H9 (cell line): ENCODE data around the gene ANKRD36C. TPM values are rescaled to one million over a fixed set of nuclear protein-coding genes. Genes with fewer than 3 reads are reported as not detected.
"Not testable (repeated sequence)": the region's sequence is repeated elsewhere in the genome, so short reads cannot be mapped to it uniquely, and the experiment has no call there.

ENCODE experiments used
- DNase-seq: peaks from one replicate; pipeline ENCODE4 v3.0.0-alpha.2; 2017
- H2AFZ ChIP-seq: one replicate; pipeline ENCODE4 v1.6.1; 2013; ENCODE audit warnings: mild to moderate bottlenecking, low read length, control low read depth, moderate library complexity
- H2AK5ac ChIP-seq: 2 replicates; pipeline ENCODE4 v1.6.1; 2013; ENCODE audit warnings: low read length, control low read depth, mixed read lengths; ENCODE audit not compliant: insufficient read length
- H2BK120ac ChIP-seq: one replicate; pipeline ENCODE4 v1.6.1; 2013; ENCODE audit warnings: low read depth, mild to moderate bottlenecking, low read length, control low read depth, inconsistent platforms; ENCODE audit not compliant: poor library complexity, severe bottlenecking
- H2BK12ac ChIP-seq: 2 replicates; pipeline ENCODE4 v1.6.1; 2013; ENCODE audit warnings: low read length, control low read depth, mixed read lengths, low read depth; ENCODE audit not compliant: insufficient read length
- H2BK15ac ChIP-seq: 2 replicates; pipeline ENCODE4 v1.6.1; 2013; ENCODE audit warnings: low read depth, low read length, control low read depth
- H2BK20ac ChIP-seq: one replicate; pipeline ENCODE4 v1.6.1; 2013; ENCODE audit warnings: low read depth, mild to moderate bottlenecking, low read length, control low read depth, inconsistent platforms; ENCODE audit not compliant: poor library complexity, severe bottlenecking
- H2BK5ac ChIP-seq: 2 replicates; pipeline ENCODE4 v1.6.1; 2013; ENCODE audit warnings: low read length, control low read depth, mixed read lengths; ENCODE audit not compliant: insufficient read length
- H3K14ac ChIP-seq: 2 replicates; pipeline ENCODE4 v1.6.1; 2013; ENCODE audit warnings: low read length, control low read depth; ENCODE audit not compliant: insufficient read depth
- H3K18ac ChIP-seq: 2 replicates; pipeline ENCODE4 v1.6.1; 2013; ENCODE audit warnings: low read depth, mild to moderate bottlenecking, mixed read lengths, low read length, control low read depth; ENCODE audit not compliant: insufficient read length
- H3K23ac ChIP-seq: 2 replicates; pipeline ENCODE4 v1.6.1; 2013; ENCODE audit warnings: low read length, control low read depth, mixed read lengths, low read depth; ENCODE audit not compliant: insufficient read length
- H3K23me2 ChIP-seq: 2 replicates; pipeline ENCODE4 v1.6.1; 2013; ENCODE audit warnings: low read depth, mild to moderate bottlenecking, mixed read lengths, low read length, control low read depth; ENCODE audit not compliant: insufficient read length, poor library complexity, severe bottlenecking
- H3K27ac ChIP-seq: 2 replicates; pipeline ENCODE4 v1.5.1; 2013; ENCODE audit warnings: low read length, control low read depth, mixed read lengths, low read depth; ENCODE audit not compliant: insufficient read length
- H3K27me3 ChIP-seq: 2 replicates; pipeline ENCODE4 v1.6.1; 2013; ENCODE audit warnings: low read length, control low read depth, inconsistent platforms; ENCODE audit not compliant: insufficient read depth
- H3K4ac ChIP-seq: 2 replicates; pipeline ENCODE4 v1.6.1; 2013; ENCODE audit warnings: low read depth, mild to moderate bottlenecking, control low read depth, inconsistent platforms, low read length, moderate library complexity
- H3K4me1 ChIP-seq: 2 replicates; pipeline ENCODE4 v1.6.1; 2013; ENCODE audit warnings: low read length, control low read depth, inconsistent platforms; ENCODE audit not compliant: insufficient read depth
- H3K4me2 ChIP-seq: 2 replicates; pipeline ENCODE4 v1.6.1; 2013; ENCODE audit warnings: low read length, control low read depth, mixed read lengths; ENCODE audit not compliant: insufficient read length, insufficient read depth
- H3K56ac ChIP-seq: 2 replicates; pipeline ENCODE4 v1.6.1; 2013; ENCODE audit warnings: low read depth, mild to moderate bottlenecking, mixed read lengths, low read length, control low read depth; ENCODE audit not compliant: insufficient read length
- H3K79me1 ChIP-seq: 2 replicates; pipeline ENCODE4 v1.6.1; 2013; ENCODE audit warnings: low read depth, mild to moderate bottlenecking, moderate library complexity, low read length, control low read depth, inconsistent platforms; ENCODE audit not compliant: insufficient read depth, poor library complexity, severe bottlenecking
- H3K79me2 ChIP-seq: 2 replicates; pipeline ENCODE4 v1.6.1; 2013; ENCODE audit warnings: low read length, control low read depth, inconsistent platforms; ENCODE audit not compliant: insufficient read depth
- H3K9ac ChIP-seq: 2 replicates; pipeline ENCODE4 v1.6.1; 2013; ENCODE audit warnings: low read length, control low read depth, mixed read lengths; ENCODE audit not compliant: insufficient read length; ENCODE audit errors: extremely low read depth
- H3K9me3 ChIP-seq: one replicate; pipeline ENCODE4 v1.6.1; 2013; ENCODE audit warnings: low read depth, low read length, inconsistent platforms; ENCODE audit not compliant: control insufficient read depth
- H3T11ph ChIP-seq: one replicate; pipeline ENCODE4 v1.6.1; 2013; ENCODE audit warnings: mild to moderate bottlenecking, low read length, control low read depth, inconsistent platforms
- H4K20me1 ChIP-seq: one replicate; pipeline ENCODE4 v1.6.1; 2013; ENCODE audit not compliant: control insufficient read depth, insufficient read length, insufficient read depth
- H4K5ac ChIP-seq: 2 replicates; pipeline ENCODE4 v1.6.1; 2013; ENCODE audit warnings: low read depth, mild to moderate bottlenecking, mixed read lengths, low read length, control low read depth; ENCODE audit not compliant: insufficient read length
- H4K8ac ChIP-seq: replicated peaks from 2 replicates; pipeline ENCODE4 v1.6.1; 2013; ENCODE audit warnings: low read length, control low read depth, mixed read lengths, low read depth; ENCODE audit not compliant: insufficient read length
- H4K91ac ChIP-seq: 2 replicates; pipeline ENCODE4 v1.6.1; 2013; ENCODE audit warnings: low read depth, mild to moderate bottlenecking, moderate library complexity, mixed read lengths, low read length, control low read depth; ENCODE audit not compliant: insufficient read length
- H3K27ac Mint-ChIP-seq, 3 experiments: 2 replicates in 2 of 3; 3 replicates in 1 of 3; pipeline ENCODE4 v1.8.0; 2020 to 2021; ENCODE audit warnings: mixed read lengths in 3 of 3, mild to moderate bottlenecking in 1 of 3, moderate library complexity in 1 of 3
- H3K27me3 Mint-ChIP-seq: 2 replicates; pipeline ENCODE4 v1.8.0; 2021; ENCODE audit warnings: low read depth, mild to moderate bottlenecking, moderate library complexity, mixed read lengths
- H3K36me3 Mint-ChIP-seq, 3 experiments: 2 replicates in 2 of 3; 3 replicates in 1 of 3; pipeline ENCODE4 v1.8.0; 2020 to 2021; ENCODE audit warnings: low read depth in 3 of 3, mixed read lengths in 3 of 3; ENCODE audit not compliant: insufficient read depth in 1 of 3
- H3K4me1 Mint-ChIP-seq, 2 experiments: 2 replicates each; pipeline ENCODE4 v1.8.0; 2020; ENCODE audit warnings: mixed read lengths in 2 of 2
- H3K4me3 Mint-ChIP-seq, 2 experiments: 2 replicates in 1 of 2; 3 replicates in 1 of 2; pipeline ENCODE4 v1.8.0; 2020 to 2021; ENCODE audit warnings: mild to moderate bottlenecking in 2 of 2, mixed read lengths in 2 of 2, moderate library complexity in 1 of 2
- H3K9me3 Mint-ChIP-seq, 2 experiments: 2 replicates in 1 of 2; 3 replicates in 1 of 2; pipeline ENCODE4 v1.8.0; 2020; ENCODE audit warnings: mild to moderate bottlenecking in 2 of 2, mixed read lengths in 2 of 2, moderate library complexity in 1 of 2
- WGBS: extraction: QIAGEN DNeasy Blood & Tissue Kit; methylation state at CpG from one replicate; pipeline ENCODE4 v1.1.7; 2013; ENCODE audit warnings: missing lambda C conversion rate, low lambda C conversion rate, mixed read lengths; ENCODE audit not compliant: insufficient read length; ENCODE audit errors: extremely low coverage; 5-methylcytosine and 5-hydroxymethylcytosine counted together
- total RNA-seq: library from RNA; stranded (reverse); gene quantifications from 2 replicates; pipeline ENCODE4 v1.2.1, GENCODE V29; 2021

ANKRD36C gene
- total RNA-seq, 1 experiment from 2014 or later: 8.2 TPM

GRCh38 chr2:96006248-96006647, 14.6 kb upstream of the ANKRD36C start:
- H3K4me1 ChIP-seq, H3K27me3 ChIP-seq, H3K4me2 ChIP-seq, H3K79me2 ChIP-seq, H2BK120ac ChIP-seq, H3K9me3 ChIP-seq, H3K14ac ChIP-seq, H2AFZ ChIP-seq, H3K79me1 ChIP-seq, H3K36me3 Mint-ChIP-seq, DNase-seq, H3K4me3 Mint-ChIP-seq, H3T11ph ChIP-seq, H4K91ac ChIP-seq, H3K23ac ChIP-seq, H4K8ac ChIP-seq, H2BK12ac ChIP-seq, H3K4ac ChIP-seq, H4K5ac ChIP-seq, H2BK15ac ChIP-seq, H3K9me3 Mint-ChIP-seq, H3K9ac ChIP-seq, H2AK5ac ChIP-seq, H2BK20ac ChIP-seq, H3K56ac ChIP-seq, H3K27ac Mint-ChIP-seq, H3K18ac ChIP-seq, H3K23me2 ChIP-seq, H3K27ac ChIP-seq, H2BK5ac ChIP-seq, H4K20me1 ChIP-seq, H3K4me1 Mint-ChIP-seq: not testable (repeated sequence)
- WGBS: no CpG with 5 or more reads among the region's 5 CpGs
- H3K27me3 Mint-ChIP-seq: peaks cover 42% of the 10 kb centered on the region
